HepG2 (cell line): ENCODE data around the gene FBXO41. TPM values are rescaled to one million over a fixed set of nuclear protein-coding genes. Genes with fewer than 3 reads are reported as not detected.

Source experiments
- ATAC-seq: fragments of 200-7000 bp; cut with Tn5 transposase; 3 replicates; pipeline ENCODE4 v1.9.1; 2020; ENCODE audit warnings: mild to moderate bottlenecking, moderate library complexity
- BruUV-seq: library from RNA; stranded (reverse); fragments of 400-500 nt; replicated peaks from 2 replicates; lab custom pipeline; 2021; lab: Mats Ljungman, UMichigan
- CTCF ChIA-PET: fragments of 300-600 bp; formaldehyde crosslinking; extraction: SDS; loops from one replicate; lab custom pipeline; 2021; ENCODE audit warnings: low total read pairs, inconsistent platforms, low intra/inter-chr PET ratio; lab: Yijun Ruan, JAX
- POLR2A ChIA-PET: fragments of 350-600 bp; sonication (Branson Sonifier 250); formaldehyde crosslinking; loops from one replicate; lab custom pipeline; 2020; ENCODE audit warnings: antibody characterized with exemption, inconsistent platforms; lab: Yijun Ruan, JAX
- DNase-seq: peaks from one replicate; pipeline ENCODE4 v3.0.0-alpha.2; 2015; ENCODE audit warnings: low spot score
- FAIRE-seq: peaks from 3 replicates; lab custom pipeline; 2011; peaks lifted over from hg19 to GRCh38; lab: Jason Lieb, UNC
- H2AFZ ChIP-seq: one replicate; pipeline ENCODE4 v1.6.1; 2011; ENCODE audit warnings: low read length, inconsistent platforms
- H3K27ac ChIP-seq: fragments of 300-600 bp; 3 replicates; pipeline ENCODE4 v1.8.0; 2011; ENCODE audit warnings: mixed run types, mild to moderate bottlenecking, mixed read lengths, low read length, inconsistent platforms; ENCODE audit not compliant: insufficient read depth; ENCODE audit errors: extremely low read length
- H3K27me3 ChIP-seq, 2 experiments: fragments of 200-600 bp in 1 of 2; 2 replicates in 1 of 2; 3 replicates in 1 of 2; pipeline versions ENCODE4 v1.6.0 to v1.8.0; 2011; ENCODE audit warnings: low read length in 2 of 2, mild to moderate bottlenecking in 2 of 2, moderate library complexity in 2 of 2, inconsistent platforms in 1 of 2; ENCODE audit not compliant: insufficient read depth in 2 of 2, control insufficient read depth in 1 of 2
- H3K36me3 ChIP-seq, 2 experiments: fragments of 200-600 bp in 1 of 2; replicated peaks in 1 of 2; 2 replicates in 1 of 2; 3 replicates in 1 of 2; pipeline versions ENCODE4 v1.5.1 to v1.8.0; 2011; ENCODE audit warnings: low read length in 2 of 2, inconsistent platforms in 1 of 2; ENCODE audit not compliant: insufficient read depth in 2 of 2, control insufficient read depth in 1 of 2
- H3K4me1 ChIP-seq: 2 replicates; pipeline ENCODE4 v1.5.1; 2012; ENCODE audit warnings: low read length, inconsistent platforms; ENCODE audit not compliant: insufficient read depth
- H3K4me2 ChIP-seq: 2 replicates; pipeline ENCODE4 v1.6.0; 2011; ENCODE audit warnings: low read depth, low read length, inconsistent platforms
- H3K4me3 ChIP-seq, 3 experiments: fragments of 200-600 bp in 1 of 3; sonication (generic), shearing (Covaris generic) in 1 of 3; replicated peaks in 1 of 3; 2 replicates each; pipeline ENCODE4 v1.5.1; 2011 to 2016; ENCODE audit warnings: low read length in 3 of 3, inconsistent platforms in 2 of 3, low read depth in 2 of 3, mild to moderate bottlenecking in 2 of 3, control low read depth in 1 of 3, mixed read lengths in 1 of 3; ENCODE audit not compliant: insufficient read depth in 1 of 3
- H3K79me2 ChIP-seq: one replicate; pipeline ENCODE4 v1.6.1; 2011; ENCODE audit warnings: low read length, inconsistent platforms; ENCODE audit not compliant: insufficient read depth
- H3K9ac ChIP-seq: 2 replicates; pipeline ENCODE4 v1.6.0; 2011; ENCODE audit warnings: mild to moderate bottlenecking, low read depth, low read length, inconsistent platforms; ENCODE audit not compliant: insufficient read depth
- H3K9me3 ChIP-seq: 2 replicates; pipeline ENCODE4 v1.5.1; 2012; ENCODE audit warnings: mild to moderate bottlenecking, low read length
- H4K20me1 ChIP-seq: 2 replicates; pipeline ENCODE4 v1.6.0; 2011; ENCODE audit warnings: inconsistent platforms, mild to moderate bottlenecking, low read length, moderate library complexity; ENCODE audit not compliant: insufficient read depth
- BRD4 ChIP-seq: sonication (generic); formaldehyde crosslinking; IDR thresholded peaks from 2 replicates; pipeline ENCODE4 v1.4.0; 2020; ENCODE audit warnings: missing genetic modification reagents
- CENPT ChIP-seq: sonication (generic); formaldehyde crosslinking; IDR thresholded peaks from 2 replicates; pipeline ENCODE4 v1.8.0; 2022; ENCODE audit warnings: low read depth, mild to moderate bottlenecking, moderate library complexity, missing genetic modification reagents
- GFI1 ChIP-seq: sonication (generic); formaldehyde crosslinking; IDR thresholded peaks from 2 replicates; pipeline ENCODE4 v1.5.0; 2020; ENCODE audit warnings: missing genetic modification reagents, mild to moderate bottlenecking, borderline replicate concordance
- GZF1 ChIP-seq: sonication (generic); formaldehyde crosslinking; IDR thresholded peaks from 2 replicates; pipeline ENCODE4 v1.5.1; 2020; ENCODE audit warnings: mild to moderate bottlenecking, missing genetic modification reagents
- KLF9 ChIP-seq: IDR thresholded peaks from 2 replicates; pipeline ENCODE4 v1.6.1; 2016; ENCODE audit warnings: low read depth
- MLXIP ChIP-seq: sonication (generic); formaldehyde crosslinking; IDR thresholded peaks from 2 replicates; pipeline ENCODE4 v1.9.0; 2021; ENCODE audit warnings: missing genetic modification reagents, borderline replicate concordance
- MXD1 ChIP-seq: sonication (generic); formaldehyde crosslinking; IDR thresholded peaks from 2 replicates; pipeline ENCODE4 v1.4.0; 2020; ENCODE audit warnings: mild to moderate bottlenecking, missing genetic modification reagents
- NCOA5 ChIP-seq: sonication (generic); formaldehyde crosslinking; IDR thresholded peaks from 2 replicates; pipeline ENCODE4 v1.4.0; 2020; ENCODE audit warnings: missing genetic modification reagents
- SETDB1 ChIP-seq: sonication (generic); formaldehyde crosslinking; IDR thresholded peaks from 2 replicates; pipeline ENCODE4 v1.5.1; 2020; ENCODE audit warnings: missing genetic modification reagents, mild to moderate bottlenecking, borderline replicate concordance
- ZFP1 ChIP-seq: IDR thresholded peaks from 2 replicates; pipeline ENCODE4 v1.6.1; 2016
- ZFP36 ChIP-seq: fragments of 150-350 bp; IDR thresholded peaks from 2 replicates; pipeline ENCODE4 v1.6.1; 2018; ENCODE audit warnings: borderline replicate concordance, low read length, low read depth; ENCODE audit not compliant: partially characterized antibody
- ZFX ChIP-seq: sonication (generic); formaldehyde crosslinking; IDR thresholded peaks from 2 replicates; pipeline ENCODE4 v1.4.0; 2020; ENCODE audit warnings: mild to moderate bottlenecking, low read depth, missing genetic modification reagents, moderate library complexity
- ZFY ChIP-seq: sonication (generic); formaldehyde crosslinking; IDR thresholded peaks from 2 replicates; pipeline ENCODE4 v1.4.0; 2020; ENCODE audit warnings: missing genetic modification reagents
- ZNF160 ChIP-seq: sonication (generic); formaldehyde crosslinking; IDR thresholded peaks from 2 replicates; pipeline ENCODE4 v1.8.0; 2022; ENCODE audit warnings: mild to moderate bottlenecking, inconsistent platforms, missing genetic modification reagents
- ZNF333 ChIP-seq: sonication (generic); formaldehyde crosslinking; IDR thresholded peaks from 2 replicates; pipeline ENCODE4 v1.4.0; 2020; ENCODE audit warnings: mild to moderate bottlenecking, missing genetic modification reagents, borderline replicate concordance
- ZNF549 ChIP-seq: sonication (generic); formaldehyde crosslinking; IDR thresholded peaks from 2 replicates; pipeline ENCODE4 v1.5.0; 2020; ENCODE audit warnings: missing genetic modification reagents
- ZNF558 ChIP-seq: sonication (generic); formaldehyde crosslinking; IDR thresholded peaks from 2 replicates; pipeline ENCODE4 v1.9.0; 2022; ENCODE audit warnings: mild to moderate bottlenecking, missing genetic modification reagents, borderline replicate concordance
- ZNF652 ChIP-seq: IDR thresholded peaks from 2 replicates; pipeline ENCODE4 v1.6.1; 2016; ENCODE audit warnings: low read depth, borderline replicate concordance
- WGBS: methylation state at CpG from one replicate; pipeline ENCODE4 v1.1.6; 2017; ENCODE audit warnings: low lambda C conversion rate; 5-methylcytosine and 5-hydroxymethylcytosine counted together
- in situ Hi-C: cut with HindIII; loops from 2 replicates; pipeline ENCODE4 v1.10.0; 2017; ENCODE audit warnings: low pct_unique_long_range_greater_than_20kb; ENCODE audit not compliant: extremely low pct_ligation_motif_present
- intact Hi-C: fragments of 100-400 bp; cut with micrococcal nuclease; formaldehyde crosslinking; loops from one replicate; pipeline ENCODE4 v1.10.0; 2022; ENCODE audit not compliant: unreplicated experiment
- polyA plus RNA-seq, 8 experiments: library from polyadenylated mRNA; depleted of rRNA in 3 of 8; stranded (reverse) in 7 of 8; unstranded in 1 of 8; fragments of >200 nt; fragmentation: Illumina TruSeq in 4 of 8; extraction: Trizol in 4 of 8; gene quantifications; 2 replicates each; pipeline versions ENCODE4 v1.2.1 to v1.2.3, GENCODE V29; 2011 to 2016; ENCODE audit warnings: low read depth in 4 of 8, missing spikeins in 1 of 8, mixed read lengths in 1 of 8; ENCODE audit not compliant: insufficient read depth in 1 of 8
- total RNA-seq, 5 experiments: library from RNA; depleted of rRNA; stranded (reverse); fragments of >200 nt; fragmentation: Illumina TruSeq; extraction: Trizol; gene quantifications; 2 replicates each; pipeline ENCODE4 v1.2.3, GENCODE V29; 2016; ENCODE audit warnings: low read depth in 1 of 5

The FBXO41 gene
- total and polyA plus RNA-seq, 2 of the 13 experiments (the other 11 are each of a cell fraction or from before 2014, with no cell fraction given) = 4.2 to 10.3 TPM

- ChIA-PET POLR2A (no interaction called here), CTCF (no interaction called here)
- no TSS peak for BruUV-seq
- Histone ChIP-seq H3K9me3 (no peaks in the 10 kb centered on the region), H3K4me3 (no peak overlapping the region), H4K20me1 (no peaks in the 10 kb centered on the region), H3K4me2 (no peak overlapping the region), H3K79me2 (no peaks in the 10 kb centered on the region), H3K4me1 (no peaks in the 10 kb centered on the region), H3K36me3 (no peaks in the 10 kb centered on the region), H3K27me3 (peaks cover 2 to 44% of the 10 kb centered on the region in 2 experiments; a peak in 3 of 5 replicates), H3K9ac (no peak overlapping the region), H3K27ac (no peak overlapping the region), H2AFZ (no peak overlapping the region)
- ATAC-seq (no peak), DNase-seq (no peak), FAIRE-seq (no peak)
- in situ Hi-C loops (no loop called here), intact Hi-C loops (no loop called here)
- TF ChIP-seq MLXIP (CRISPR knock-in tag) (no peak), ZNF558 (CRISPR knock-in tag) (no peak), ZFX (CRISPR knock-in tag) (no peak), ZFY (no peak)
- 60% methylated on average over 2 of the region's 2 CpGs for WGBS
Observed at GRCh38 chr2:73314441-73314840, 30.2 kb upstream of the FBXO41 start.

- Histone ChIP-seq H4K20me1 (no peaks in the 10 kb centered on the region), H3K79me2 (no peaks in the 10 kb centered on the region), H3K4me1 (no peaks in the 10 kb centered on the region), H3K9ac (no peak overlapping the region), H3K4me3 (no peak overlapping the region), H3K27me3 (peaks cover 3 to 37% of the 10 kb centered on the region in 2 experiments; a peak in 3 of 5 replicates), H3K27ac (no peak overlapping the region), H3K4me2 (no peak overlapping the region), H3K36me3 (no peaks in the 10 kb centered on the region), H3K9me3 (no peaks in the 10 kb centered on the region), H2AFZ (no peak overlapping the region)
- intact Hi-C loops = no loop called here
- FAIRE-seq (no peak), ATAC-seq (peak; percentile 40; the same call in 2 of the 3 replicates), DNase-seq (no peak)
- CTCF ChIA-PET = no interaction called here
- in situ Hi-C loops = no loop called here
- 18% methylated on average over 5 of the region's 9 CpGs for WGBS
- no TSS peak for BruUV-seq
- POLR2A ChIA-PET = no interaction called here
- TF ChIP-seq CENPT (CRISPR knock-in tag) (no peak), ZFP1 (CRISPR knock-in tag) (no peak), ZFP36 (no peak), BRD4 (CRISPR knock-in tag) (no peak), ZNF652 (no peak), ZNF160 (CRISPR knock-in tag) (no peak), GZF1 (no peak), NCOA5 (CRISPR knock-in tag) (no peak), KLF9 (CRISPR knock-in tag) (no peak), MXD1 (CRISPR knock-in tag) (no peak), ZNF549 (CRISPR knock-in tag) (no peak), ZNF333 (CRISPR knock-in tag) (no peak), ZFX (CRISPR knock-in tag) (no peak), GFI1 (CRISPR knock-in tag) (no peak), SETDB1 (CRISPR knock-in tag) (no peak)
Observed at GRCh38 chr2:73307720-73308119, 23.4 kb upstream of the FBXO41 start.
